Liver (tissue), 9 donors: ENCODE results near the gene NAV2. TPM values are rescaled to one million over a fixed set of nuclear protein-coding genes. Genes with fewer than 3 reads are reported as not detected.

Source experiments
- DNase-seq: peaks from one replicate; pipeline ENCODE4 v3.0.0-alpha.2; 2017; ENCODE audit warnings: low spot score
- H3K27ac ChIP-seq, 2 donors: one replicate each; pipeline ENCODE4 v1.7.0; 2013; ENCODE audit warnings: inconsistent platforms in 2 of 2, low read length in 2 of 2, control low read depth in 1 of 2, low read depth in 1 of 2, mild to moderate bottlenecking in 1 of 2
- H3K27me3 ChIP-seq, 4 donors: one replicate each; pipeline versions ENCODE4 v1.6.1 to v1.7.0; 2013; ENCODE audit warnings: low read length in 3 of 4, inconsistent platforms in 1 of 4, mild to moderate bottlenecking in 1 of 4, moderate library complexity in 1 of 4; ENCODE audit not compliant: control insufficient read depth in 4 of 4, insufficient read depth in 4 of 4
- H3K36me3 ChIP-seq, 4 donors: one replicate each; pipeline versions ENCODE4 v1.6.1 to v1.7.0; 2013; ENCODE audit warnings: low read length in 3 of 4, mild to moderate bottlenecking in 3 of 4, low read depth in 1 of 4, moderate library complexity in 1 of 4; ENCODE audit not compliant: control insufficient read depth in 4 of 4, insufficient read depth in 3 of 4
- H3K4me1 ChIP-seq, 4 donors: one replicate each; pipeline versions ENCODE4 v1.6.1 to v1.7.0; 2013; ENCODE audit warnings: low read length in 3 of 4, mild to moderate bottlenecking in 3 of 4, moderate library complexity in 1 of 4; ENCODE audit not compliant: control insufficient read depth in 4 of 4, insufficient read depth in 4 of 4
- H3K4me3 ChIP-seq, 3 donors: one replicate each; pipeline versions ENCODE4 v1.6.1 to v1.7.0; 2013; ENCODE audit warnings: low read length in 3 of 3, control low read depth in 1 of 3, low read depth in 1 of 3, mild to moderate bottlenecking in 1 of 3
- H3K9ac ChIP-seq, 2 donors: one replicate each; pipeline ENCODE4 v1.7.0; 2013; ENCODE audit warnings: low read length in 2 of 2, mild to moderate bottlenecking in 2 of 2, moderate library complexity in 2 of 2, control low read depth in 1 of 2, low read depth in 1 of 2
- H3K9me3 ChIP-seq, 4 donors: one replicate each; pipeline versions ENCODE4 v1.6.1 to v1.7.0; 2013; ENCODE audit warnings: low read length in 3 of 4; ENCODE audit not compliant: control insufficient read depth in 4 of 4
- ATF3 ChIP-seq: IDR thresholded peaks from 2 replicates; pipeline ENCODE4 v1.6.1; 2016; ENCODE audit warnings: antibody characterized with exemption
- CTCF ChIP-seq: fragments of 150-350 bp; IDR thresholded peaks from 2 replicates; pipeline ENCODE4 v1.5.1; 2017; ENCODE audit warnings: improper control_type of control experiment, low read depth, low read length; ENCODE audit not compliant: missing input control
- HNF4G ChIP-seq: IDR thresholded peaks from 2 replicates; pipeline ENCODE4 v1.6.1; 2016; ENCODE audit warnings: antibody characterized with exemption
- JUND ChIP-seq, 2 donors: IDR thresholded peaks; 2 replicates each; pipeline ENCODE4 v1.6.1; 2016; ENCODE audit warnings: antibody characterized with exemption in 2 of 2
- MAX ChIP-seq: IDR thresholded peaks from 2 replicates; pipeline ENCODE4 v1.6.1; 2016; ENCODE audit warnings: antibody characterized with exemption
- NR2F2 ChIP-seq: IDR thresholded peaks from 2 replicates; pipeline ENCODE4 v1.6.1; 2016; ENCODE audit warnings: antibody characterized with exemption
- RAD21 ChIP-seq, 2 donors: IDR thresholded peaks; 2 replicates each; pipeline ENCODE4 v1.6.1; 2016; ENCODE audit warnings: antibody characterized with exemption in 2 of 2, mild to moderate bottlenecking in 2 of 2
- RXRA ChIP-seq, 2 donors: IDR thresholded peaks; 2 replicates each; pipeline ENCODE4 v1.6.1; 2017 to 2018; ENCODE audit warnings: antibody characterized with exemption in 2 of 2, mild to moderate bottlenecking in 1 of 2
- SP1 ChIP-seq: IDR thresholded peaks from 2 replicates; pipeline ENCODE4 v1.6.1; 2018; ENCODE audit warnings: antibody characterized with exemption, mild to moderate bottlenecking
- YY1 ChIP-seq: IDR thresholded peaks from 2 replicates; pipeline ENCODE4 v1.6.1; 2016; ENCODE audit warnings: antibody characterized with exemption, mild to moderate bottlenecking
- WGBS: extraction: QIAGEN DNeasy Blood & Tissue Kit; methylation state at CpG from one replicate; pipeline ENCODE4 v1.1.7; 2013; 5-methylcytosine and 5-hydroxymethylcytosine counted together
- polyA plus RNA-seq, 2 donors: library from polyadenylated mRNA; stranded (reverse) in 1 of 2; unstranded in 1 of 2; fragments of 200-250 nt in 1 of 2; fragments of >200 nt in 1 of 2; fragmentation: Nextera tagmentation in 1 of 2; extraction: Ambion mirVana in 1 of 2; gene quantifications; one replicate each; pipeline versions ENCODE4 v1.2.1 to v1.2.3, GENCODE V29; 2013 to 2015
- total RNA-seq, 2 donors: library from RNA; depleted of rRNA; stranded (reverse); fragments of >200 nt; gene quantifications; one replicate each; pipeline ENCODE4 v1.2.3, GENCODE V29; 2014
- TF ChIP-seq, protein P1 (sequence below): IDR thresholded peaks from 2 replicates; pipeline ENCODE4 v1.6.1; 2016; ENCODE audit warnings: antibody characterized with exemption, mild to moderate bottlenecking
- TF ChIP-seq, protein P2 (sequence below): IDR thresholded peaks from 2 replicates; pipeline ENCODE4 v1.6.1; 2016; ENCODE audit warnings: antibody characterized with exemption
- donor health status: healthy.
- donor health status: healthy.
- donor health status: healthy.
- donor health status: healthy.
- donor health status: healthy.

The NAV2 gene
- total and polyA plus RNA-seq, 4 donors = 6.3 to 20.5 (median 11.6) TPM

DNA sequence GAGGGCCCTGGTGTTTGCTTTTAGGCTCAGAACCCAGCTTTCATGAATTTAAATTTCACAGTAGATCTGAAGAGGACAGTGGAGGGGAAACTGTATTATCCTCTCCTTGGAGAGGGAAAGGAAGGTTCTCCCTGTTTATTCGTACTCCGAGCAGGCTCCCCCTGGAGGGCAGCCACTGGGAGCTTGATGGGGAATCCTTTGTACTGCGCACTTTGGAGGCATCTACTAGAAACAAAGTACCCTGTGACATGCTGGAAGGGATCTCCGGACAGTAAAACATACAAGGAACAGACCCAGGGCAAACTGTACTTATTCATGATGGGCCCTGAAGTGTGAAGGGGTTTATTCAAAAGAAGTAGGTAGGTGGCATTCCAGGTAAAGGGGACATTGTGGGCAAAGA is 27.2 kb downstream of the NAV2 start:
- Histone ChIP-seq H3K4me1 (peaks cover 0 to 8% (median 0%) of the 10 kb centered on the region in 4 donors), H3K27me3 (no peaks in the 10 kb centered on the region), H3K9ac (no peak overlapping the region), H3K36me3 (no peaks in the 10 kb centered on the region), H3K4me3 (no peak overlapping the region), H3K27ac (no peak overlapping the region), H3K9me3 (no peaks in the 10 kb centered on the region)
- TF ChIP-seq HNF4G = no peak
- peak; percentile 1 for TF ChIP-seq CTCF
- peak; percentile 40 to 61 for TF ChIP-seq RAD21 (IDR thresholded peaks at IDR 0.05)
- no peak for DNase-seq
- WGBS = 91% methylated on average over 4 of the region's 4 CpGs

DNA sequence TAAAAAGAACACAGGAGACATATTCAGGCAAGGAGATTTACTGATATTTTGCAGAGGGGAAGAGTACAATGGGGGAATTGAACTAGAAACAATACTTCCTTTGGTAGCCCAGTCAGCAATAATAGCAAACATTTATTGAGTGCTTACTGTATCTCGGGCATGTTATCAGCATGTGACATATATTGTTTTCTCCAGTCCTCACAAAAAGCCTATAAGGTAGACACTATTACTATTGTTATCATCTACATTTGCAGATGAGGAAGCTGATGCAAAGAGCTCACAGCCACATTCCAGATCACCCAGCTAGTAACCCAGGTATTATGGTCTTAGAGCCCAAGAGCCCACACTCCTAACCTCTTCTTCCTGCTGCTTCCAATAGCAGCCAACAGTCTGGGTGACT is 27.9 kb downstream of the NAV2 start:
- Histone ChIP-seq H3K27me3 (no peaks in the 10 kb centered on the region), H3K4me3 (no peak overlapping the region), H3K36me3 (no peaks in the 10 kb centered on the region), H3K27ac (no peak overlapping the region), H3K4me1 (peaks cover 0 to 8% (median 0%) of the 10 kb centered on the region in 4 donors), H3K9me3 (no peaks in the 10 kb centered on the region), H3K9ac (no peak overlapping the region)
- TF ChIP-seq, protein P1, sequence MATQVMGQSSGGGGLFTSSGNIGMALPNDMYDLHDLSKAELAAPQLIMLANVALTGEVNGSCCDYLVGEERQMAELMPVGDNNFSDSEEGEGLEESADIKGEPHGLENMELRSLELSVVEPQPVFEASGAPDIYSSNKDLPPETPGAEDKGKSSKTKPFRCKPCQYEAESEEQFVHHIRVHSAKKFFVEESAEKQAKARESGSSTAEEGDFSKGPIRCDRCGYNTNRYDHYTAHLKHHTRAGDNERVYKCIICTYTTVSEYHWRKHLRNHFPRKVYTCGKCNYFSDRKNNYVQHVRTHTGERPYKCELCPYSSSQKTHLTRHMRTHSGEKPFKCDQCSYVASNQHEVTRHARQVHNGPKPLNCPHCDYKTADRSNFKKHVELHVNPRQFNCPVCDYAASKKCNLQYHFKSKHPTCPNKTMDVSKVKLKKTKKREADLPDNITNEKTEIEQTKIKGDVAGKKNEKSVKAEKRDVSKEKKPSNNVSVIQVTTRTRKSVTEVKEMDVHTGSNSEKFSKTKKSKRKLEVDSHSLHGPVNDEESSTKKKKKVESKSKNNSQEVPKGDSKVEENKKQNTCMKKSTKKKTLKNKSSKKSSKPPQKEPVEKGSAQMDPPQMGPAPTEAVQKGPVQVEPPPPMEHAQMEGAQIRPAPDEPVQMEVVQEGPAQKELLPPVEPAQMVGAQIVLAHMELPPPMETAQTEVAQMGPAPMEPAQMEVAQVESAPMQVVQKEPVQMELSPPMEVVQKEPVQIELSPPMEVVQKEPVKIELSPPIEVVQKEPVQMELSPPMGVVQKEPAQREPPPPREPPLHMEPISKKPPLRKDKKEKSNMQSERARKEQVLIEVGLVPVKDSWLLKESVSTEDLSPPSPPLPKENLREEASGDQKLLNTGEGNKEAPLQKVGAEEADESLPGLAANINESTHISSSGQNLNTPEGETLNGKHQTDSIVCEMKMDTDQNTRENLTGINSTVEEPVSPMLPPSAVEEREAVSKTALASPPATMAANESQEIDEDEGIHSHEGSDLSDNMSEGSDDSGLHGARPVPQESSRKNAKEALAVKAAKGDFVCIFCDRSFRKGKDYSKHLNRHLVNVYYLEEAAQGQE = no peak
- TF ChIP-seq CTCF = no peak
- TF ChIP-seq HNF4G = no peak
- no peak for TF ChIP-seq SP1
- TF ChIP-seq YY1 = no peak
- no peak for TF ChIP-seq NR2F2
- no peak for TF ChIP-seq ATF3
- no peak for TF ChIP-seq RXRA (IDR thresholded peaks at IDR 0.05)
- no peak for TF ChIP-seq RAD21 (IDR thresholded peaks at IDR 0.05)
- TF ChIP-seq, protein P2, sequence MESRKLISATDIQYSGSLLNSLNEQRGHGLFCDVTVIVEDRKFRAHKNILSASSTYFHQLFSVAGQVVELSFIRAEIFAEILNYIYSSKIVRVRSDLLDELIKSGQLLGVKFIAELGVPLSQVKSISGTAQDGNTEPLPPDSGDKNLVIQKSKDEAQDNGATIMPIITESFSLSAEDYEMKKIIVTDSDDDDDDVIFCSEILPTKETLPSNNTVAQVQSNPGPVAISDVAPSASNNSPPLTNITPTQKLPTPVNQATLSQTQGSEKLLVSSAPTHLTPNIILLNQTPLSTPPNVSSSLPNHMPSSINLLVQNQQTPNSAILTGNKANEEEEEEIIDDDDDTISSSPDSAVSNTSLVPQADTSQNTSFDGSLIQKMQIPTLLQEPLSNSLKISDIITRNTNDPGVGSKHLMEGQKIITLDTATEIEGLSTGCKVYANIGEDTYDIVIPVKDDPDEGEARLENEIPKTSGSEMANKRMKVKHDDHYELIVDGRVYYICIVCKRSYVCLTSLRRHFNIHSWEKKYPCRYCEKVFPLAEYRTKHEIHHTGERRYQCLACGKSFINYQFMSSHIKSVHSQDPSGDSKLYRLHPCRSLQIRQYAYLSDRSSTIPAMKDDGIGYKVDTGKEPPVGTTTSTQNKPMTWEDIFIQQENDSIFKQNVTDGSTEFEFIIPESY = no peak
- no peak for TF ChIP-seq MAX
- no peak for TF ChIP-seq JUND (IDR thresholded peaks at IDR 0.05)
- WGBS = 62% methylated on average over 1 of the region's 1 CpG
- DNase-seq = no peak
